ENCODE results near the gene ELF2. TPM values are rescaled to one million over a fixed set of nuclear protein-coding genes. Genes with fewer than 3 reads are reported as not detected.
"Not testable (repeated sequence)": the region's sequence is repeated elsewhere in the genome, so short reads cannot be mapped to it uniquely, and the experiment has no call there.

ELF2 gene
- total RNA-seq, 1 donor from 2014 or later: 57.9 TPM

GRCh38 chr4:139077567-139078355 is 99.3 kb downstream of the ELF2 start:
- no peak for ATAC-seq (ENCODE audit: low read depth)
- H3K4me3 Mint-ChIP-seq: no peak overlapping the region
- no peak overlapping the region for H3K27ac Mint-ChIP-seq
- H3K27me3 Mint-ChIP-seq: no peaks in the 10 kb centered on the region
- POLR2A ChIA-PET: interaction anchor here (1.0 kb wide), 1 partner anchor 63 kb away, joined by 3 read pairs; the partner anchor contains the start of gene NOCT
- no peak for TF ChIP-seq CTCF (IDR thresholded peaks at IDR 0.05)
- H3K9me3 Mint-ChIP-seq: no peaks in the 10 kb centered on the region
- intact Hi-C loops (cut with micrococcal nuclease): no loop called here
- CTCF ChIA-PET: interaction anchor here (0.9 to 2.0 kb wide), 3 partner anchors 10 to 47 kb away, joined by 3 to 7 read pairs (median 3); no protein-coding TSS in a partner anchor
- DNase-seq: no peak
- H3K36me3 Mint-ChIP-seq (ENCODE audit: low read depth): peaks cover 21% of the 10 kb centered on the region
- peaks cover 70% of the 10 kb centered on the region for H3K4me1 Mint-ChIP-seq

GRCh38 chr4:139076016-139076744 is 100.8 kb downstream of the ELF2 start:
- Mint-ChIP-seq H3K27me3 (no peaks in the 10 kb centered on the region), H3K36me3 (ENCODE audit: low read depth) (peaks cover 24% of the 10 kb centered on the region), H3K4me3 (no peak overlapping the region), H3K4me1 (peaks cover 54% of the 10 kb centered on the region), H3K9me3 (no peaks in the 10 kb centered on the region), H3K27ac (no peak overlapping the region)
- TF ChIP-seq CTCF (IDR thresholded peaks at IDR 0.05): no peak
- DNase-seq (no peak), ATAC-seq (ENCODE audit: low read depth) (no peak)
- CTCF ChIA-PET: interaction anchor here (1.1 kb wide), 2 partner anchors 46 to 219 kb away, joined by 3 to 4 read pairs; no protein-coding TSS in a partner anchor
- POLR2A ChIA-PET: interaction anchor here (0.6 to 1.2 kb wide), 2 partner anchors 8 to 101 kb away, joined by 3 to 8 read pairs; partner anchors contain the start of gene ELF2
- intact Hi-C loops (cut with micrococcal nuclease): no loop called here

- ChIA-PET POLR2A (no interaction called here), CTCF (interaction anchor here (1.4 kb wide), 1 partner anchor 30 kb away, joined by 5 read pairs; no protein-coding TSS in a partner anchor)
- intact Hi-C loops (cut with micrococcal nuclease): no loop called here
- no peak for TF ChIP-seq CTCF (IDR thresholded peaks at IDR 0.05)
- Mint-ChIP-seq H3K4me3 (no peak overlapping the region), H3K27ac (no peak overlapping the region), H3K4me1 (peaks cover 4% of the 10 kb centered on the region), H3K36me3 (ENCODE audit: low read depth) (peaks cover 77% of the 10 kb centered on the region), H3K9me3 (no peaks in the 10 kb centered on the region), H3K27me3 (no peaks in the 10 kb centered on the region)
- DNase-seq: no peak
- ATAC-seq (ENCODE audit: low read depth): no peak
These were observed 116.4 kb downstream of the ELF2 start for GRCh38 chr4:139060591-139060990.

- intact Hi-C loops (cut with micrococcal nuclease); H3K9me3 Mint-ChIP-seq; H3K27me3 Mint-ChIP-seq; DNase-seq; CTCF ChIA-PET; H3K4me3 Mint-ChIP-seq; H3K27ac Mint-ChIP-seq; ATAC-seq (ENCODE audit: low read depth); H3K4me1 Mint-ChIP-seq: not testable (repeated sequence)
- POLR2A ChIA-PET: interaction anchor here (0.6 kb wide), 1 partner anchor 995 kb away, joined by 3 read pairs; no protein-coding TSS in a partner anchor
- H3K36me3 Mint-ChIP-seq (ENCODE audit: low read depth): peaks cover 81% of the 10 kb centered on the region
These were observed 118.0 kb downstream of the ELF2 start for GRCh38 chr4:139059026-139059425.

- ChIA-PET CTCF (interaction anchor here (0.8 kb wide), 1 partner anchor 306 kb away, joined by 3 read pairs; no protein-coding TSS in a partner anchor), POLR2A (no interaction called here)
- peaks cover 4% of the 10 kb centered on the region for H3K4me1 Mint-ChIP-seq
- DNase-seq (no peak), ATAC-seq (ENCODE audit: low read depth) (no peak)
- H3K27ac Mint-ChIP-seq: peak overlapping the region; percentile 5
- intact Hi-C loops (cut with micrococcal nuclease): no loop called here
- no peak overlapping the region for H3K4me3 Mint-ChIP-seq
- no peaks in the 10 kb centered on the region for H3K9me3 Mint-ChIP-seq
- no peak for TF ChIP-seq CTCF (IDR thresholded peaks at IDR 0.05)
- no peaks in the 10 kb centered on the region for H3K27me3 Mint-ChIP-seq
- H3K36me3 Mint-ChIP-seq (ENCODE audit: low read depth): peaks cover 61% of the 10 kb centered on the region
These were observed 122.1 kb downstream of the ELF2 start for GRCh38 chr4:139054791-139055505.
